Hepatocyte (in vitro differentiated cells): ENCODE results near the gene NOTCH2NLA. TPM values are rescaled to one million over a fixed set of nuclear protein-coding genes. Genes with fewer than 3 reads are reported as not detected.
"Not testable (repeated sequence)": the region's sequence is repeated elsewhere in the genome, so short reads cannot be mapped to it uniquely, and the experiment has no call there.

Experiments used
- DNase-seq: peaks from one replicate; pipeline ENCODE4 v3.0.0-alpha.2; 2016; ENCODE audit warnings: low spot score
- H2AFZ ChIP-seq: fragments of 200-600 bp; sonication (generic); 2 replicates; pipeline ENCODE4 v1.6.0; 2016; ENCODE audit warnings: antibody characterized with exemption, mild to moderate bottlenecking
- H3K27ac ChIP-seq: fragments of 200-600 bp; sonication (generic); 2 replicates; pipeline ENCODE4 v1.5.1; 2016; ENCODE audit warnings: mild to moderate bottlenecking
- H3K27me3 ChIP-seq: fragments of 200-600 bp; sonication (generic); 2 replicates; pipeline ENCODE4 v1.6.1; 2016
- H3K36me3 ChIP-seq: fragments of 200-600 bp; sonication (generic); replicated peaks from 2 replicates; pipeline ENCODE4 v1.5.1; 2016; ENCODE audit warnings: low read depth; ENCODE audit not compliant: insufficient read depth
- H3K4me1 ChIP-seq: fragments of 200-600 bp; sonication (generic); 2 replicates; pipeline ENCODE4 v1.5.1; 2016; ENCODE audit warnings: mild to moderate bottlenecking, moderate library complexity; ENCODE audit not compliant: insufficient read depth
- H3K4me2 ChIP-seq: fragments of 200-600 bp; sonication (generic); 2 replicates; pipeline ENCODE4 v1.6.0; 2016
- H3K4me3 ChIP-seq: fragments of 200-600 bp; sonication (generic); 2 replicates; pipeline ENCODE4 v1.5.1; 2016; ENCODE audit warnings: mild to moderate bottlenecking
- H3K79me2 ChIP-seq: fragments of 200-600 bp; sonication (generic); 2 replicates; pipeline ENCODE4 v1.6.0; 2017; ENCODE audit warnings: mild to moderate bottlenecking
- H3K9me2 ChIP-seq: fragments of 200-600 bp; sonication (generic); replicated peaks from 2 replicates; pipeline ENCODE4 v1.6.0; 2017; ENCODE audit warnings: mild to moderate bottlenecking; ENCODE audit not compliant: insufficient read depth
- H3K9me3 ChIP-seq: fragments of 200-600 bp; sonication (generic); 2 replicates; pipeline ENCODE4 v1.5.1; 2016; ENCODE audit warnings: low read depth, mild to moderate bottlenecking
- H4K20me1 ChIP-seq: fragments of 200-600 bp; sonication (generic); 2 replicates; pipeline ENCODE4 v1.6.0; 2016; ENCODE audit warnings: mild to moderate bottlenecking; ENCODE audit not compliant: insufficient read depth, poor library complexity, severe bottlenecking
- WGBS: methylation state at CpG from one replicate; pipeline ENCODE4 v1.1.6; 2016; ENCODE audit warnings: low lambda C conversion rate; ENCODE audit errors: missing lambda C conversion rate; 5-methylcytosine and 5-hydroxymethylcytosine counted together
- polyA plus RNA-seq: library from polyadenylated mRNA; unstranded; fragments of >200 nt; fragmentation: Nextera tagmentation; extraction: Ambion mirVana; gene quantifications from 2 replicates; pipeline ENCODE4 v1.2.1, GENCODE V29; 2016
- total RNA-seq: library from RNA; depleted of rRNA; stranded (reverse); fragments of >200 nt; gene quantifications from 2 replicates; pipeline ENCODE4 v1.2.3, GENCODE V29; 2014
- TF ChIP-seq, protein P1 (sequence below): fragments of 200-600 bp; sonication (generic); IDR thresholded peaks from 2 replicates; pipeline ENCODE4 v1.5.1; 2016; ENCODE audit warnings: antibody characterized with exemption, mild to moderate bottlenecking; ENCODE audit not compliant: poor library complexity

The NOTCH2NLA gene
- total and polyA plus RNA-seq, 2 experiments from 2014 or later, result 22.7 to 27.1 TPM

DNA sequence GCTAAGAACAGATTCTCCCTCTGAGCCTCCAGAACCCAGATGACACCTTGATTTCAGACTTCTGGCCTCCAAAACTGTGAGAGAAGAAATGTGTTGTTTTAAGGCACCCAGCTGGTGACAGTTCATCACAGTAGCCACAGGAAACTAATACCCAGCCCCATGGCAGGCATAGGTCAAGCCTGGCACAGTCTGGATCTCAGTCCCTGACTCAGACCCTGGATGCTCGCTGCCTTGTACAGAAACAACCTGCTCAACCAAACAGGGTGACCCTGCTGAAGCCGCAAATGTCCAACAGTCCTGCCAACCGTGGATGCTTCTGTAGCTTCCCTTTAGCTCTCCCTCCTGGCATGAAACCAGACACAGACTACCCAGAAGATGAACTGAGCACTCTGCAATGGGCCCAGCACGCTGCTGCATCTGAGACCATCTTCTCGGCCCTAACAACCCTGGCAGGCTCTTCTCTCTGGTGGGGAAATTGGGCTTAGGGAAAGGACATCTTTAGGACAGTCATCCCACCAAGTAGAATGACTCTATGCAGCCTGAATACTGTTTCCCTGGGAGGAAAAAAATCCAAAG lies 7.3 kb upstream of the NOTCH2NLA start:
- H4K20me1 ChIP-seq, H3K4me3 ChIP-seq, H3K9me2 ChIP-seq, H3K79me2 ChIP-seq, H3K27ac ChIP-seq, DNase-seq, H3K4me1 ChIP-seq, H3K9me3 ChIP-seq, H3K36me3 ChIP-seq, H3K4me2 ChIP-seq, H2AFZ ChIP-seq, H3K27me3 ChIP-seq: not testable (repeated sequence)
- WGBS, result 100% methylated on average over 1 of the region's 5 CpGs

DNA sequence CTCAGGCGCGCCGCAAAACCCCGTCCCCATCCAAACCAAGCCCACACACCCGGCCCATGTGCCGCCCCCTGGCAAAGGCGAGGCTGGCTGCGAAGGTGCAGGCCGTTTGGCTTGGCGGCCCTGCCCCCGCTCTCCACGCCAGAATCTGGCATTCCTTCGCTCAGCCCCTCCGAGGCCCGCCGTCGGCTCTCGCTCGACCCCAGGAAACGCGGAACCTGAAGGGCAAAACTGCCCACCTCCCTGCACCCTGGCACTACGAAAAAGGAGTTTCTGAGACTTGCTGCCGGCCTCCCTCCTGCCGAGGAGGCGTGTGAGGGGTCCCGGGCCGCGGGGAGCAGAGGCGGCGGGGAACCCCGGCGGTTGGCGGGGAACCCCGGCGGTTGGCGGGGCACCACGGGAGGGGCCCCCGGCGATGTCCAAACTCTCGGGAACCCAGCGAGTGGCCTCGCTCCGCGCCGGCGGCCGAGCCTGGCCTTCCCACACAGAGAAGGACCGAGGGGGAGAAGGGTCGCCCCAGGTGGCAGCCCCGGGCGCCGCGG lies 608 bp downstream of the NOTCH2NLA start:
- WGBS, result 0% methylated on average over 18 of the region's 53 CpGs
- H3K79me2 ChIP-seq, DNase-seq, H3K9me2 ChIP-seq, H3K27me3 ChIP-seq, H3K27ac ChIP-seq, H4K20me1 ChIP-seq, H3K36me3 ChIP-seq, H3K4me1 ChIP-seq, H3K4me3 ChIP-seq, H2AFZ ChIP-seq, H3K9me3 ChIP-seq: not testable (repeated sequence)
- H3K4me2 ChIP-seq, result peak overlapping the region; percentile 64

DNA sequence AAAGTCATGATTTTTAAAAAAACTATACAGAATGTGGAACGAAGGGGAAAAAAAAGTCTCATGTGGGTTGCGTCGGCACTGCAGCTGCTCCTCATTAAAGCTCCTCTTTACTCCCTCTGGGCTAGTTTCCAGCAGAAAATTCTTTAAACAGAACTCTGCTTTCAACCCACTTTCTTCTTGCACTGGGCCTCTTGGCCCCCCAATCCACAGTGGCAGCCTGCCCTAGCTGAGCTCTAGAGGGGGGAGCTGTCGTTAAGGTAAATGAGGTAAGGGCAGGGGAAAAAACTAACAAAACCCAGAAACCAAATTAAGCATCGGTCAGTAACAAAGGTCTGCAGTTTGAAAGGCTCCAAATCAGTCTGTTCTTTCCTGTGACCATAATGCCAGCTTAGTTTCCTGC lies 54.3 kb downstream of the NOTCH2NLA start:
- not testable (repeated sequence) for H3K79me2 ChIP-seq, H3K9me3 ChIP-seq, H4K20me1 ChIP-seq, DNase-seq, H3K9me2 ChIP-seq, H2AFZ ChIP-seq, H3K4me1 ChIP-seq, H3K36me3 ChIP-seq, H3K27me3 ChIP-seq, H3K4me3 ChIP-seq
- WGBS, result 20% methylated on average over 2 of the region's 5 CpGs
- H3K4me2 ChIP-seq, result peak overlapping the region; percentile 65
- H3K27ac ChIP-seq, result peak overlapping the region; percentile 82

DNA sequence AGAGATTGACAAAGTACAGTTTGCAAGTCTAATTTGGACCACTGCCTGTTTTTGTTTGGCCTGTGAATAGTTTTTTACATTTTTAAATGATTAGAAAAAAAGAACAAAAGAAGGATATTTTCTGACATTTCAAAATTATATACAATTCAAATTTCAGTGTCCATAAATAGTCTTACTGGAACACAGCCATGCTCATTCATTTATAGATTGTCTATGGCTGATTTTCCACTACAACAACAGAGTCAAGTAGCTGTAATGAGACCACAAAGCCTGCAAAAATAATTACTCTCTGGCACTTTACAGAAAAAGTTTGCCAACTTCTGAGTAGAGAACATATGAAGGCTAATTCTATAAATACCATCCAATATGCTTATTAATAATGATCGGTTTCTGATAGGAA lies 61.1 kb downstream of the NOTCH2NLA start:
- H3K4me3 ChIP-seq, H3K4me1 ChIP-seq, DNase-seq, H2AFZ ChIP-seq, H3K36me3 ChIP-seq, H3K27me3 ChIP-seq, H3K9me2 ChIP-seq, H3K79me2 ChIP-seq, H3K4me2 ChIP-seq, H3K9me3 ChIP-seq, H3K27ac ChIP-seq, H4K20me1 ChIP-seq: not testable (repeated sequence)
- WGBS, result no CpG with 5 or more reads among the region's 1 CpG

DNA sequence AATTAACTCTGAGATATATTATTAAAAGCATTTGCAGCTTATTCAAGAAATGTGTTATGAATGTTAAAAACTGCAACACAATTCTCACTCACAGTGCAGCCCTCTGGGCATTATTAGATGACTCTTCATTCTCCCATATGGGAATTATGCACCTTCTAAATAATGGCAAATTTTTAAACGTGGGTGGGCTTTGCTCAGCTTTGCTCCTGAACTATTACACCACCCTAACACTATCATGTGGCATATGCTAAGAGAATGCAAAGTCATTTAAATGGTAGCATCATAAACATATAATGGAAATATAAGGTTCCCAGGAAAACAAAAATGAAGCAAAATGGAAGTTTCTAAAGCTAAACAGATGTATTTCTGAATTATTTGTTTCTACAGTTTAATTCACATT lies 61.5 kb downstream of the NOTCH2NLA start:
- H3K9me3 ChIP-seq, H3K4me3 ChIP-seq, H2AFZ ChIP-seq, H3K27me3 ChIP-seq, H3K9me2 ChIP-seq, DNase-seq, H3K4me1 ChIP-seq, H3K36me3 ChIP-seq, H4K20me1 ChIP-seq, H3K27ac ChIP-seq, H3K4me2 ChIP-seq, H3K79me2 ChIP-seq: not testable (repeated sequence)
- WGBS, result no CpG with 5 or more reads among the region's 1 CpG

DNA sequence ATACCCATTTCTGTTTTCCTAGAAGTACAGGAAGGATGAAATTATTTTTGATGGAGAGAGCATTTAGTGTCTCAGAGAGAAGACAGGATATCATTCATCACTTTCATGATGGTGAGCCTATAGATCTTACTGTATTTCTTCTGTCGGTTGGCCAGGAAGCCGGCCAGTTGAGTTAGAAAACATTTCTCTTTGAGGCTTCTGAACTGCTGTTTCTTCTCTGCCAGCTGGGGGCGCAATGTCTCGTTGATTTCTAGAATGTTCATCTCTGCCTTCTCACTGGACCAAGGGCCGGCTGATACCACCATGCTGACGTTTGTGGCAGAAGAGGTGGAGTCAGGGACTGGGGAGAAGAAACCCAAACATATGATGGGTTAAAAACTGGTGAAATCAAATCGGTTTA lies 84.4 kb downstream of the NOTCH2NLA start, which contains the start of gene NBPF10:
NBPF10 (minus strand) TSS at position 340 of the 400 bp plus-strand sequence; CDS start at position 305, 35 bp downstream.
- WGBS, result no CpG with 5 or more reads among the region's 7 CpGs
- not testable (repeated sequence) for H3K9me2 ChIP-seq, H3K4me2 ChIP-seq, H3K27me3 ChIP-seq, H3K4me1 ChIP-seq, H4K20me1 ChIP-seq, H2AFZ ChIP-seq, H3K27ac ChIP-seq, DNase-seq, H3K4me3 ChIP-seq, H3K79me2 ChIP-seq, H3K9me3 ChIP-seq, H3K36me3 ChIP-seq
- TF ChIP-seq, protein P1, sequence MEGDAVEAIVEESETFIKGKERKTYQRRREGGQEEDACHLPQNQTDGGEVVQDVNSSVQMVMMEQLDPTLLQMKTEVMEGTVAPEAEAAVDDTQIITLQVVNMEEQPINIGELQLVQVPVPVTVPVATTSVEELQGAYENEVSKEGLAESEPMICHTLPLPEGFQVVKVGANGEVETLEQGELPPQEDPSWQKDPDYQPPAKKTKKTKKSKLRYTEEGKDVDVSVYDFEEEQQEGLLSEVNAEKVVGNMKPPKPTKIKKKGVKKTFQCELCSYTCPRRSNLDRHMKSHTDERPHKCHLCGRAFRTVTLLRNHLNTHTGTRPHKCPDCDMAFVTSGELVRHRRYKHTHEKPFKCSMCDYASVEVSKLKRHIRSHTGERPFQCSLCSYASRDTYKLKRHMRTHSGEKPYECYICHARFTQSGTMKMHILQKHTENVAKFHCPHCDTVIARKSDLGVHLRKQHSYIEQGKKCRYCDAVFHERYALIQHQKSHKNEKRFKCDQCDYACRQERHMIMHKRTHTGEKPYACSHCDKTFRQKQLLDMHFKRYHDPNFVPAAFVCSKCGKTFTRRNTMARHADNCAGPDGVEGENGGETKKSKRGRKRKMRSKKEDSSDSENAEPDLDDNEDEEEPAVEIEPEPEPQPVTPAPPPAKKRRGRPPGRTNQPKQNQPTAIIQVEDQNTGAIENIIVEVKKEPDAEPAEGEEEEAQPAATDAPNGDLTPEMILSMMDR, result peak; percentile 28

Other genes starting within 250 kb of the NOTCH2NLA start
- 160 TPM in 2 replicates for gene TXNIP, start 232.4 kb downstream of the NOTCH2NLA start, total RNA-seq
- gene TXNIP, start 232.4 kb downstream of the NOTCH2NLA start, polyA plus RNA-seq, result 75.3 and 85.0 TPM in 2 replicates
- gene HJV, start 207.3 kb downstream of the NOTCH2NLA start, total RNA-seq, result 5.7 and 6.7 TPM in 2 replicates
- gene HJV, start 207.3 kb downstream of the NOTCH2NLA start, polyA plus RNA-seq, result 1.00 and 3.0 TPM in 2 replicates
- 1.0 and 1.2 TPM in 2 replicates for gene NBPF10, start 84.2 kb downstream of the NOTCH2NLA start, total RNA-seq
- gene NBPF10, start 84.2 kb downstream of the NOTCH2NLA start, polyA plus RNA-seq, result 0.76 and 1.1 TPM in 2 replicates